ENCODE results near the gene CDRT4.
A peak's percentile ranks its signal among the peaks of the same experiment; 100 is the strongest.
"Not testable (repeated sequence)": the region's sequence is repeated elsewhere in the genome, so short reads cannot be mapped to it uniquely, and the experiment has no call there.

Gene CDRT4

DNA sequence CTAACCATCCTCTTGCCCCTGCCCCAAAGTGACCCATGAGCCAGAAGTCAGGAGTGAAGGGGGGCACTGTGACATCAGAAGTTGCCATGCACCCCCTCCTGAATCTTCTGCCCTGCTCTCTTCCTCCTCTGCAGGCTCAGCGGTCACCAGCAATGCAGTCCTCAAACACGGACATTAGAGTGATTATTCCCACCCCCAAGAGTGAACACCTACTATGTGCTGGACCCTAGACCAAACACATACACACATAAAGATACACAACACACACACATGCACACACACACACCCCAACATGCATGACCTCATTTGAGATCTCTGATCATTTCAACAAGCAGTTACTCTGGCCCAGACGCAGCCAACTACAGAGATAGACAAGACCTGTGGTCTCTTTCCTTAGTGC, at the start of gene CDRT4:
CDRT4 (minus strand) TSS at position 30 of the 400 bp plus-strand sequence. CDS start 27,383 bp downstream, outside the sequence.
- DNase-seq = no peak

DNA sequence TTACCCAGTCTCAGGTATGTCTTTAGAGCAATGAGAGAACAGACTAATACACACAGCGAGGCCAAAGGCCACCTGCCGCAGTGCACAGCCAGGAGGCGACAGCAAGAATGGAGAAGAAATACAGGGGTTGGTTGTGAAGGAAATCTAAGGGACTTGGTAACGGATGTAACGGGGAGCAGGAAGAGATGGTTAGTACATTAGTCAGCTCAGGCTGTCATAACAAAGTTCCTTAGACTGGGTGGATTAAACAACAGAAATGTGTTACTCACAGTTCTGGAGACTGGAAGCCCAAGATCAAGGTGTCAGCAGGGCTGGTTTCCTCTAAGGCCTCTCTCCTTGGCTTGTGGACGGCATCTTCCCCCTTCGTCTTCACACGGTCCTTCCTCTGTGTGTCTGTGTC, 48.7 kb upstream of the CDRT4 start:
- DNase-seq = no peak

DNA sequence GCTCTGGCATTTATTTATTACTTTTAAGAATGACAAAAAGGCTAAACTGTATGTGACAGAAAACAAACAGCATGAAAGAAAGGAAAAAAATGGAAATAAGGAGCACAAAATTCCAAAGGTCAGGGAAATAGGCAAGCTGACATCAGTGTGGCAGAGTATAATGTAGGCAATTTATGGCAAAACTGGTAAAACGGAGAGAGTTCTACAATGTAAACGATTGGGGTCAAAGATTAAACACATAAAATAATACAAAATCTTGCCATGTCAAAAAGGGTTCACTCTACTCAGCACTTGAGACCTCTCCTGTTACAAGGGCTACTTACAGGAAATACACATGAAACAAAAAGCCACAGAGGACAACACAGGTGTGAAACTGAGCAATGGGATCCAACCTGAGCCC, 47.0 kb upstream of the CDRT4 start:
- no peak for DNase-seq

DNA sequence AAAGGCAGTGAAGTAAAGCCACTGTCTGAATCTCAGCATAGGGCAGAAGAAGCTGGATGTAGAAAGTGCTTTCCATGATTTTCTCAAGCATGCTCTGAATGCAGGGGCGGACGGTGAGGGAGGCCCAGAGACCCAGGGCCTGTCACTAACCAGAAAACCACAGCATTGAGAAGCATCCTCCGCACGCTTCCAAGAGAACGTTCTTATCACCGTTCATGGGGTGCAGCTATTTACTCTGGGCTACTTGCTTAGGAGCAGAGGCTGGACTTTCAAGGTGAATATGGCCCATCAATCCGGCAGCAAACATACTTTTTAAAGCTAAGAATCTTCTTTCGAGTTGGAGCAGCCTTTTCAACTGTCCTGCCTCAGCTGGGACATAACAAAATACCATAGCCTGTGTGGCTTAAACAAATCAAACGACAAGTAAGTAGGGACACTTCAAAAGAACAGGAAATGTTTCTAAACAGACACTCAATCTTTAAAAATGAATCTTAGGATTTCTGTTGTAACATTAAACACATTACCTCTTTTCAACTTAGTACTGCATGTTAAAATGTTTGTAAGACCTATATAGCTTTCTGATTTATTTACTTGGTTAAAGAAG, 46.5 kb upstream of the CDRT4 start:
- DNase-seq = no peak

DNA sequence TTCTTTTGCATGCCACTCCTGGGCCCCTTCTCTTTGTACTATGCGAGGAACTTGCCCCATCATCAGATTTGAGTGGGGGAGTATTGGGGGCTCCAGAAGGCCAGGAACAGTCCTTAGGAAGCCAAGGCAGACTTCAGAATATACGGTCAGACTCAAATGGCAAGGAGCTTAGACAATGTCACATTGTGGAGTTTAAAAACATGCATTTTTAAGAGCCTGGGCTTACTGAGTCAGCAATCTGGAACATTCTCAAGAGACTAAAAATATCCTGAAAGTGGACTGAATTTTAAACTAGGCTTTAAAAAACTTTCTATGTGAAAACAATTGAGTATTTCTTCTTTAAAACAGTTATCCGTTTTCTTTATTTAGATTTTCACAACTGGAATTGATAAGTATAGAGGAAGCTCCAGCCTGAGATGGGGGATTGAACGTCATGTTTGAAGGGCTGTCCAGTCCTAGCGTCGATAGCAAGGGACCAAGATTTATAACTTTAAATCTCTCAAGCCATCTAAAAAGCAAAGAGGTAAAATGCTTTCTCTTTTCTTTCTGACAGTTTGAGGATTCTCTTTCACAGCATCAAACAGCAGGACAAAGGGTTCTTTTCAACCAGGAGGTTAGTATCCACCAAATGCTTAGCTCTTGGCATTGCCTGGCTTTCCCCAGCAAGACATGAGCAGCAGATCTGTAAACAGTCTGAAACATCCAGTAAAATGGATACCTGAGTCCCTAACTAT, 45.8 kb upstream of the CDRT4 start:
- no peak for DNase-seq

DNA sequence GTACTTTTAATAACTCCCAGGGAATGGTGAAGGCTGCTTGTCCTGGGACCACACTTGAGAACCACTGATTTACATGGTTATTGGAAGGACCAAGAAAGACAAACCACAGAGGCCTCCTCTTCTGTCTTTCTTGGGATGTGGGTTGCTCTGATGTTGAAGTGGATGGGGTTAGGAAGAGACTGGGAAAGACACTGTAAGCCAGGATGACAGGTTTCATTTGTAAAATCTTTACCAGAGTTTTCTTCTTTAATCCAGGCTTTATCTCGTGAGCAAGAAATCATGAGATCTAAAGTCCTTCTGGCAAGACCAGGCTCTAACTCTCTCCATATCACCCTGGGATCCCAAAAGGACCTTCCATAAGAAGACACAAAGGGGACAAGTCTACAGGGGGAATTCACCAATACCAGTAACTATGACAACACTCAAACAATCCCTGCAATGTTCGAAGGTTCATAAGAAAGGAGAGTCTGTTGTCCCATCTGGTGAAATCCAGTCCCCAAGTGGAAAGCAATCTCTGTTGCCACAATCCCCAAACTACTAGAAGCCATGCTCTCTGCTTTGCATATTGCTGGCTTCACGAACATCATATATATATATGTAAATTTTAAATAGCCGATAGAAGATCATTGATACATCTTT, 44.8 kb upstream of the CDRT4 start:
- no peak for DNase-seq

DNA sequence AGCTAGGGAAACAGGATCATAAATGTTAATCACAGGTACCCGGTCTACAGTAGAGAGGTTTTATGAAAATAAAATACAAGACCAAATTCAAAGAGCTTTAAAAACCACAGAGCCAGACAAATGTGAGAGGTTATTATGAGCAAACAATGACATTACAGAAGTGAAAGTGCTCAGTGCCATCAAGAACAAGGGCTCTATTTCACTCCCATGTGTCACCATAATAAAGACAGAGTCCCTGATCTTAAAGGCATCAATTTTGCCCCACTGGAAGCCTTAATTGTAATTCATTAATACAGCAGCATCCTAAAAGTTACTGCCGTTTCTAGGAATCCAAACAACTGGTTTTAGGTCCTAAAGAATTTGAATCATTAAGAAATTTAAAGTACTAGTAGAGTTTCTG, 43.7 kb upstream of the CDRT4 start:
- DNase-seq = no peak

DNA sequence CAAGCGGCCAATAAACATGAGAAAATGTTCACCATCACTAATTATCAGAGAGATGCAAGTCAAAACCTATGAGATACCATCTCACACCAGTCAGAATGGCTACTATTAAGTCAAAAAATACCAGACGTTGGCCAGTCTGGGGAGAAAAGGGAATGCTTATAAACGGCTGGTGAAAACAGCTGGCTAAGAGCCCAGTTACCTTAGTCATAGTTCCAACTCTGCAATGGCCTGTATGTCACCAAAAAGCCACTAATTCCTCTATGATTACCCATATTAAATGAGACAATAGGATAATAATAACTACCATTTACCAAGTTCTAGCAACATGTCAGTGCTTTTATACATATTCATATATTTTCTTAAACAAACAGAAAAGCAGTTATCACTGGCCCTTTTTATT, 42.9 kb upstream of the CDRT4 start:
- no peak for DNase-seq

DNA sequence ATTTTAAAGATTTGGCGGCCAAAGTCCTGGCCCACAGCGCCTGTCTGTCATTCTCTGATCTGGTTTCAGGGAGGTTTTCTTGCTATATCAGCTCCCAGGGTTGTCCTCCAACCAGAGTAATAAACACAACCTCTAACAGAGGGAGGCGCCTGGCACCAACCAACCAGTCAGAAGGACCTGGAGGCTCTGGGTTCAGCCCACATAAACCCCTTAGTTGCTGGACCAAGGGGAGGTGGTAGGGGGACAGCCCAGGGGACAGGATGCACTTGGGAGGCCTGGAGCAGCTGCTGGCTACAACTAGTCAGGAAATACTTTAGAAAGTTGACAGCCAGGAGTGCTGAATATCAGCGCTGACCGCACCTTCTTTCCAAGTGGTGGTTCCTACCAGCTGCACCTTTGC, 41.7 kb upstream of the CDRT4 start:
- no peak for DNase-seq

DNA sequence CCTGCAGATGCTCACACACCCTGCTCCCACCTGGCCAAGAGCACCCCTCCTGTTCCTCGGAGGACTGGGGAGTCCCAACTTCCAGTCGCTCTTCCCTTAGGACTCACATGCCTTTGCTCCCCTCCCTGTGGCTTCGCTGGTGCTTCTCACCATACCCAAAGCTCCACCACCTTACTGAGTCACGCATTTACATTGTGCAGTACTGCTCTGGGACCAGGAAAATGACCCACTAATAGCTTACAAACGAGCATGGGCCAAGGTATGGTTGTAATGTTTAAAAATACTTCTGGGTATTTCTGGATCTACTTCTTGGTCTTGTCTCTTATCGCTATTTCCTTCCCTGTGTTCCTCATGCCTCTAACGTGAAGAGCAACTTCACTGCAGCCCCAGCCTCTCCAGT, 41.0 kb upstream of the CDRT4 start:
- no peak for DNase-seq

DNA sequence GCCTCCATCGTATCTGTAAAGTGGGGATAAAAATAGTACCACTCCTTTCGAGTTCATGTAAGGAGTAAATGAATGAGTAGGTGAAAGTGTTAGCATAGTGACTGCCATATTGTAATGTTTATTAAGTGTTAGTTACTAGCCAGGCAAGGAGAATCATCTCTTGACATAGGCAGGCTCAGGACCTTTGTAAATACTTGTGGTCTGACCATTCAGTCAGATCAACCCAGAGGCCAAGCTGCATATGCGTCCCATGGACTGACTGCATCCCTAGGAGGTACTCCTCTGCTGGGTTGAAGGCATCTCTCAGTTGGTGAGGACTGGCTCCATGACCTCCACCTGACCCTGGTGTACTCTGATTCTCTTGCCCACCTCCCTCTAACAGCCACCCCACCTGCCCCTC, 40.5 kb upstream of the CDRT4 start:
- DNase-seq = no peak

DNA sequence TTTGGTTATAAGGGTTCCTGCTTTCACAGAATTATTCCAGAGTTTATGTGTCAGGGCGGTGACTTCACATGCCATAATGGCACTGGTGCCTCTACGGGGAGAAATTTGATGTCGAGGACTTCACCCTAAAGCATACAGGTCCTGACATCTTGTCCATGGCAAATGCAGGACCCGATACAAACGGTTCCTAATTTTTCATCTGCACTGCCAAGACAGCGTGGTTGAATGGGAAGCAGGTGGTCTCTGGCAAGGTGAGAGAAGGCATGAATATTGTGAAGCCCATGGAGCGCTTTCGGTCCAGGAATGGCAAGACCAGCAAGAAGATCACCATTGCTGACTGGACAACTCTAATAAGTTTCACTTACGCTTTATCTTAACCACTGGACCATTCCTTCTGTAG, 39.6 kb upstream of the CDRT4 start:
- DNase-seq = no peak

DNA sequence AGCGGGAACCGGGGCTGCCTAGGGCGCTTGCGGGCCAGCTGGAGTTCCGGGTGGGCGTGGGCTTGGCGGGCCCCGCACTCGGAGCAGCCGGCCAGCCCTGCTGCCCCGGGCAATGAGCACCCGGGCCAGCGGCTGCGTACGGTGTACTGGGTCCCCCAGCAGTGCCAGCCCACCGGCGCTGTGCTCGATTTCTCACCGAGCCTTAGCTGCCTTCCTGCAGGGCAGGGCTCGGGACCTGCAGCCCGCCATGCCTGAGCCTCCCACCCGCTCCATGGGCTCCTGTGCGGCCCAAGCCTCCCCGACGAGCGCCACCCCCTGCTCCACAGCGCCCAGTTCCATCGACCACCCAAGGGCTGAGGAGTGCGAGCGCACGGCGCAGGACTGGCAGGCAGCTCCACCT, 38.3 kb upstream of the CDRT4 start:
- DNase-seq = not testable (repeated sequence)

DNA sequence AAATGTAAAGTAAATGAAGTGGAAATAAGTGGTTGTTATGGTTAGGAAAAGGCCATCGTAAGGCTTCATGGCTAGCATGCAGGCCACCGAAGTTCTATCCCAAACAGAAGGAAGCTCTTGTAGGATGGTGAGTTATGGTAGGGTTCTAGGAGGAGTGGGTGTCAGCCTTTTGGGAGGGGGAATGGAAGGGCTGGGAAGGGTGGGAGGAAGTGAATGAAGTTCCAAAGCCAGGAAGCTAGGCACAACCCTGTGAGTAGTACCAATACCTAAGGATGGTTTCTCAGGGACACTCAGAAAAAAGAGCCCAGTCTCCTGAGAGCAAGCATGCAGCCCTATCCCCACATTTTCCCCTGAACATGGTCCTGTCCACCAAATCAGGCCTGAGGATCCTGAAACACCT, 36.3 kb upstream of the CDRT4 start:
- DNase-seq = no peak

DNA sequence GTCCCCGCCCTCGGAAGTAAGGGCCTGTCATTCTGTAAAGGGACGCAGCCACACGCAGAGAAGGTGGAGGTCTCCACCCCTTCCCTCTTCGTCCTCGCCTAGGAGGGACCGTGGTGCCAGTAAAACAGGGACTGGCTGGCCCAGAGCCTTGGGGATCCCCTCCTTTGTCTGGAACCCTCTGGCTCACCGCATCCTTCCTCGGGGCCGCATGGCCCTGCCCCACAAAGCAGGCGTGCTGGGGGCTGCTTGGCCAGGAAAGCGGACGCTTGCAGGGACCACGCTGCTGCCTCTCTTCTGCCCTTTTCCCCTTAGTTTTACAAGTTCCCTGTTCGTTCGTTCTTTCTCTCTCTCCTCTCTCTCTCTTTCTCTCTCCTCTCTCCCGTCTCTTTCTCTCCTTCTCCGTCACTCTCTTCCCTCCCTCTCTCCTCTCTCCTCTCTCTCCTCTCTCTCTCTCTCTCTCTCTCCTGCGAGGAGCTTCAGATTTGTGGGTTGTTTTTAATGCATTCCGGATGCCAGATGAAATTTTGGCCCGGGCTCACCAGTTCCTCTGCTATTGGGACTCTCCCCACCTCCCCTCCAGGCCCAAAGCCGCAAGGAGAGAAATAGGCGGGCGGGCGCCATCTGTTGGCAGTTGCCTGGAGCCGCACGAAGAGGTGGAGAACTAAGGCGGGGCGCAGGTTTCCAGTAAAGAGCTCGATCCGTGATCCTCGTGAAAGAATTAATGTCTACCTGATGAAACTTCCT, 35.1 kb upstream of the CDRT4 start:
- no peak for DNase-seq

DNA sequence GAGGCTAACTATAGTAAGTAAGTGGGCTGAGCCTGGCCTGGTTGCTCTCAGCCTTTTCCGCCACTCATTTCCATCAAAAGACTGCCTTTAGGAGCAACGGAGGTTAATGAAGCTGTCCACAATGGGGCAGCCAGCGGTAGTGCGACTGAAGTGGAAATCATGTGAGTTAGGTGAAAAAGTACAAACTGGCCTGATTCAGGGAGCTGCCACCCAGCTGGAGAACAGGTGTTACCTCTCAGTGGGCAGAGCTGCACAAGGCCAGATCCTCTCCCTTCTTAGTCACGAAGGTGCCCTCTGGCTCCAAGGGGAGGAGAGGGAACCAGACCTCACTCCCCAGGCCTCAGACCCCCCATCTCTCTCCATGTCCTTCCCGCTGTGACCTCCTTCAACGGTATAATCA, 34.4 kb upstream of the CDRT4 start:
- DNase-seq = peak; percentile 17

DNA sequence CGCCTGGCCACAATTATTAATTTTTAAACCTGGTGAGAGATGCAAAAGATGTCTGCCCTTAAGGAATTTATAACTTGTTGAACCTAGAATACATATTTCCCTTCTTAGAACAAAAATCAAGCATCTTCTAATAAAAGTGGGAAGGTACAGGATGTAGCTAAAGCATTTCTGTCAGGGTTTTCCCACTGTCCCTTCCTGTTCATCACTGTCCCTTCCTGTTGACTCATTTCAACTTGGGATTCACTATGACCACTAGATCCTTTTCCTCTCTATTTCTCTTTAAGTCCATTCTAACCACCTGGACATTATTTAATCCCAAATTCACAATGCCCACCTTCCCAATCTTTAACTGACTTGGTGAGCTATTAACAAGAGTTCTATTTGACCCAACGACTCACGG, 33.9 kb upstream of the CDRT4 start:
- DNase-seq = no peak

DNA sequence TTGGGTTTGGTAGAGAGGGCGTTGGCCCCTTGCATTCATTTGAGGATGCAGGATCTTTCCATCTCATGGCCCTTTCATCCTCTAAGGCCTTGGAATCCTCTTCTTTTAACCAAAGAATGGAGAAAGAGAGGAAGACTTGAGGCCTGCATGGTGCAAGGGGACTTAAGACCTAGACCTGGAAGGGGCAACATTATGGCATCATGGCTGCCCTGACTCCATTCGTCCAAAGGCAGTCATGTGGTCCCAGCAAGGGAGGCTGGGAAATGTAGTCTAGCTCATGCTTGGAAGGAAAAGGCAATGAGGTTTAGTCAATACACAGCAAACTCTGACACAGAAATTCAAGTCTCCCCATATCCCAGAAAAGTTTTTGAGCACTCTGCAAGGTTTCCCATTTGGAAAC, 30.7 kb upstream of the CDRT4 start:
- no peak for DNase-seq

DNA sequence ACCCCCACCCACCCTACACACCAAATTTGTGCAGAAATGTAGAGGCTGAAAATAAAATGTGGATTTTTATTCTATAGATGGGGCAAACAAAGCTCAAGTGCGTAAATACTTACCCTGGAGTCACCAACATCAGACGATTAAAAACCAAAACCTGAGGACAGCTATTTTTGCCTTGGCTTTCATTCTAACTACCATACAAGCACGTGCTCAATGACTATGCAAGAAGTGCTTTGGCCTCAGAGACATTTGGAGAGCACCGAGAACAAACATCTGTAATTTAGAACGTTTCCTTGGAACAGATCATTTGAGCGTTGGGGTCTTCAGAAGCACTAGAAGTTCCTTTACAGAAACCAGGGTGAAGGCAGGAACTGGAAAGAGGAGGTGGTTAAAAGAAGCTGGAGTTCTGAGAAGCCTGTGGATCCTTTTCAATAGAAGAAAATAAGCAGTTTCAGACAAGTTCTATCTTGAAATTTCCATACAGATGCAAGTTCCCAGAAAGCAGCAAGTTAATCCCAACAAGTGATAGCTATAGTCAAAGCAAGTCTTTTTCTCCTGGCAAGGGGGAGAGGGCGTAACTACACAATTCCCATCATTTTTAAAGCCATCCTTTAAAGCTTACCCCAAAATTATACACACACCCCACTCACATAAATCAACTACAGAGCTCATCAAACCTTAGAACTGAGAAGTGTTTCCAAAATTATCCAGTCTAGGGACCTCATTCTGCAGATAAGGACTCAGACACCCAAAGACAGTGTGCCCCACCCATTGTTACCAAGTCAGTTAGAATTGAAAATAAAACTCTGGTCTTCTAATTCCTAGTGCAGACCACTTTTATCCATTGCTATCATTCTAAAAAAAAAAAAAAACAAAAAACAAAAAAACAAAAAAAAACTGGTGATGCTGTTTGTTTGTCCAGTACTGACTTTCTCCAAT, 29.6 kb upstream of the CDRT4 start:
- no peak for DNase-seq

DNA sequence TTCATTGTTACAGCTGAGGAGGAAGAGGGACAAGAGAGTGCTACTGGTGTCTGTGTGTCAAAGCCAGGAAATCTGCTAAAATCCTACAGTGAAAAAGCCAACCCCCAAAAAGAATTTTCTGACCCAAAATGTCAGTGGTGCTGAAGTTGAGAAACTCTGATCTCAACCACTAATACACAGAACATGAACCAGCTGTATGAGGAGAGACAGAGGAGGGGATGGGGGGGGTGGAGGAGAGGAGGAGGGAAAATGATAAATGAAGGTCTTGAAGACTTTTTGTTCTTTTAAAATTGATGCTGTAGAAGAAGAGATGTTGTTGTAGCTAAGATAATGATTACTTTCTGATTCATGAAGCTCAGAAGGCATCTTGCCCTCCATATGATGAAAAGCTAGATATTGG, 27.4 kb upstream of the CDRT4 start:
- DNase-seq = no peak

DNA sequence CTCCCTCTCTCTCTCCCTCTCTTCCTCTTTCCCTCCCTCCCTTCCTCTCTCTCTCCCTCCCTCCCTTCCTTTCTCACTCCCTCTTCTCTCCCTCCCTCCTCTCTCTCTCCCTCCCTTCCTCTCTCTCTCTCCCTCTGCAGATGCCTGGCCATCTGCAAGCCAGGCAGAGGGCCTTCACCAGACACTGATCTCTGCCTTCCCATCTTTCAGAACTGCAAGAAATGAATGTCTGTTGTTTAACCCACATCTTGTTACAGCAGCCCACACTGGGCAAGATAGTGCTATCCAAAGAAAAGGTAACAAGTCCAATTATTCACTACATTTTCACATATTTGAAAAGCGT, 26.2 kb upstream of the CDRT4 start:
- no peak for DNase-seq

DNA sequence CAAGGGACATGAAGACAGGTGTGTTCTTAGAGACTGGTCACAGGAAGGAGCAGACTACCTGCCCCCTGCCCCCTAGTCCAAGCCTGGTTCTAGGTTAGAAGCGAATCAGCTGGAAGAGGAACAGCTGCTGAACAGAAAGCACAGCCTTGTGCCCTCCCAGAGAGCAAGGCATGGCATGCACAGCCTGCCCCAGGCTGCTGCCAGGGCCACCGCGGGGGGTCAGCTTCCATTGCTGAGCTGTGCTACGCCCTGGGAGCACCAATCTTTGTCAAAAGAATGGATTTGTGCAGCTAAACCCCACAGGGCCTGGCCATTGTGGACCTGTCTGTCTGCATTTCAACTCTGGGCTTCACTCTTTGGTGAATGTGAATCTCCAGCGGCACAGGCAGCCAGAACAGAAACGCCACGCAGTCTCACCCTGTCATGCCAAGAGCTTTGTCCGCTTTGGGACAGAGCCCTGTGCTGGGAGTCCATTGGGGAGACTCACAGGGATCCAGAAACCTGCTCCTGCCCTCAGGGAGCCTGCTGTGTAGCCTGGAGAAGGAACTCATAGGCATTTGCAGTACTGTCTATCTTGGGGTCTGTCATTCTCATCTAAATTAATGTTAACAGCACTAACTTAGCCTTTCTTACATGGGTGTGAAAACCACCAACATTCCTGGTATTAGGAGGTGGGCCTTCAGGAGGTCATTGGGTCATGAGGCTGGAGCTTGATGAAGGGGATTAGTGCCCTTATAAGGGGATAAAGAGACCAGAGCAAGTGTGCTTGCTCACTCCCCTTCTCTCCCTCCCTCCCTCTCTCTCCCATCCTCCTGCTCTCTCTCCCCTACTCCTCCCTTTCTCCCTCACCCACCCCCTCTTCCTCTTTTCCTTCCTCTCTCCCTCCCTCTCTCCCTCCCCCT, 25.6 kb upstream of the CDRT4 start:
- no peak for DNase-seq

Measured in DMS79 treated with DMSO at 0.1 percent for 48 hours (cell line).